Measurements from ENCODE around the gene PDZD8.

DNA sequence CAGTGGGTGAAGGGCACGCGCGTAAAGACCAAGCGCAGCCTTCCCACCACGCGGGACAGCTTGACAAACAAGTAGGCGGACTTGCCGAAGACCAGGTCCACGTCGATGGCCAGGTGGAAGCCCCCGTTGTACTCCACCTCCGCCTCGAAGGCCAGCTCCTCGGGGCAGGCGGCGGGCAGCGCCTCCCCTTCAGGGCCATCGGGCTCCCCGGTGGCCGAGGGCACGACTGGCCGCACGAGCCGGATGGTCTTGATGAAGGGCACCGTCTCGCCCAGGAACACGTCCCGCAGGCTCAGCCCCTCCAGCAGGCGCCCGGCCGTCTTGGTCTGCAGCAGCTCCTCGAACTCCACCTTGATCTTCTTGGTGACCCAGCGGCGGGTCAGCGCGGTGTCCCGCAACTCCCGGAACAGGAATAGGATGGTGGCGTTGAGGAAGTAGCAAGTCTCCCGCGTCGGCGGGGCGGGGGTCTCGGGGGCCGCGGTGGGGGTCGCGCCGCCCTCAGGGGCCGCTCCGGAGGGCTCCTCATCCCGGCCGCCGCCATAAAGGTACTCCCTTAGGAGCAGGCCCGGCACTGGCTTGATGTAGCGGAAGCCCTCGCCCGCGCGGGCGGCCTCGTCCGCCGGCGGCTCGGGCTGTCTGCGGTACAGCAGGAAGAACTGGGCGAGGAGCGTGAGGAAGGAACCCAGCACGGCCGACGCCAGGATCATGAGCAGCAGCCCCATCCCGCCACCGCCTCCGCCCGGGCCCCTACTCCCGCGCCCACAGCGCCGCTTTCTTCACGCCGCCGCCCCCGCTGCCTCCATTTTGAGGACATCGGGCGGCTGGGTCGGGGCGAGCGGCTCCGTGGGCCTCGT is 507 bp downstream of the PDZD8 start:
- TF ChIP-seq, protein P1, sequence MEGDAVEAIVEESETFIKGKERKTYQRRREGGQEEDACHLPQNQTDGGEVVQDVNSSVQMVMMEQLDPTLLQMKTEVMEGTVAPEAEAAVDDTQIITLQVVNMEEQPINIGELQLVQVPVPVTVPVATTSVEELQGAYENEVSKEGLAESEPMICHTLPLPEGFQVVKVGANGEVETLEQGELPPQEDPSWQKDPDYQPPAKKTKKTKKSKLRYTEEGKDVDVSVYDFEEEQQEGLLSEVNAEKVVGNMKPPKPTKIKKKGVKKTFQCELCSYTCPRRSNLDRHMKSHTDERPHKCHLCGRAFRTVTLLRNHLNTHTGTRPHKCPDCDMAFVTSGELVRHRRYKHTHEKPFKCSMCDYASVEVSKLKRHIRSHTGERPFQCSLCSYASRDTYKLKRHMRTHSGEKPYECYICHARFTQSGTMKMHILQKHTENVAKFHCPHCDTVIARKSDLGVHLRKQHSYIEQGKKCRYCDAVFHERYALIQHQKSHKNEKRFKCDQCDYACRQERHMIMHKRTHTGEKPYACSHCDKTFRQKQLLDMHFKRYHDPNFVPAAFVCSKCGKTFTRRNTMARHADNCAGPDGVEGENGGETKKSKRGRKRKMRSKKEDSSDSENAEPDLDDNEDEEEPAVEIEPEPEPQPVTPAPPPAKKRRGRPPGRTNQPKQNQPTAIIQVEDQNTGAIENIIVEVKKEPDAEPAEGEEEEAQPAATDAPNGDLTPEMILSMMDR (IDR thresholded peaks at IDR 0.05): 0 out of 2 replicates have a peak, but pooled peaks have one; percentile 8
- no peak for TF ChIP-seq ZFX (IDR thresholded peaks at IDR 0.05; ENCODE audit: borderline replicate concordance)

Measured in 22Rv1 (cell line).